Omental fat pad (tissue), 4 donors: ENCODE measurements around the gene MAG. TPM values are rescaled to one million over a fixed set of nuclear protein-coding genes. Genes with fewer than 3 reads are reported as not detected.

ENCODE experiments used
- ATAC-seq: fragments of 150-250 bp; one replicate; pipeline ENCODE4 v1.9.1; 2016; ENCODE audit warnings: mild to moderate bottlenecking, moderate library complexity; ENCODE audit not compliant: low FRiP score
- DNase-seq: peaks from one replicate; pipeline ENCODE4 v3.0.0-alpha.2; 2019; ENCODE audit warnings: low spot score
- total RNA-seq, 4 donors: library from RNA; depleted of rRNA; stranded (reverse); fragments of >200 nt; gene quantifications; one replicate each; pipeline ENCODE4 v1.1.0, GENCODE V29; 2016
- TF ChIP-seq, protein P1 (sequence below), 3 donors: fragments of 450-650 bp; IDR thresholded peaks; one replicate each; pipeline ENCODE4 v1.5.1; 2016 to 2017; ENCODE audit warnings: antibody characterized with exemption in 3 of 3, mild to moderate bottlenecking in 3 of 3, moderate library complexity in 2 of 3

MAG gene
- total RNA-seq, 4 donors from 2014 or later, result not detected

GRCh38 chr19:35321291-35321690, 29.3 kb downstream of the MAG start:
- TF ChIP-seq, protein P1, sequence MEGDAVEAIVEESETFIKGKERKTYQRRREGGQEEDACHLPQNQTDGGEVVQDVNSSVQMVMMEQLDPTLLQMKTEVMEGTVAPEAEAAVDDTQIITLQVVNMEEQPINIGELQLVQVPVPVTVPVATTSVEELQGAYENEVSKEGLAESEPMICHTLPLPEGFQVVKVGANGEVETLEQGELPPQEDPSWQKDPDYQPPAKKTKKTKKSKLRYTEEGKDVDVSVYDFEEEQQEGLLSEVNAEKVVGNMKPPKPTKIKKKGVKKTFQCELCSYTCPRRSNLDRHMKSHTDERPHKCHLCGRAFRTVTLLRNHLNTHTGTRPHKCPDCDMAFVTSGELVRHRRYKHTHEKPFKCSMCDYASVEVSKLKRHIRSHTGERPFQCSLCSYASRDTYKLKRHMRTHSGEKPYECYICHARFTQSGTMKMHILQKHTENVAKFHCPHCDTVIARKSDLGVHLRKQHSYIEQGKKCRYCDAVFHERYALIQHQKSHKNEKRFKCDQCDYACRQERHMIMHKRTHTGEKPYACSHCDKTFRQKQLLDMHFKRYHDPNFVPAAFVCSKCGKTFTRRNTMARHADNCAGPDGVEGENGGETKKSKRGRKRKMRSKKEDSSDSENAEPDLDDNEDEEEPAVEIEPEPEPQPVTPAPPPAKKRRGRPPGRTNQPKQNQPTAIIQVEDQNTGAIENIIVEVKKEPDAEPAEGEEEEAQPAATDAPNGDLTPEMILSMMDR (IDR thresholded peaks at IDR 0.05), result no peak
- no peak for ATAC-seq
- DNase-seq, result no peak

GRCh38 chr19:35322014-35322413, 30.1 kb downstream of the MAG start:
- ATAC-seq (no peak), DNase-seq (no peak)

DNA sequence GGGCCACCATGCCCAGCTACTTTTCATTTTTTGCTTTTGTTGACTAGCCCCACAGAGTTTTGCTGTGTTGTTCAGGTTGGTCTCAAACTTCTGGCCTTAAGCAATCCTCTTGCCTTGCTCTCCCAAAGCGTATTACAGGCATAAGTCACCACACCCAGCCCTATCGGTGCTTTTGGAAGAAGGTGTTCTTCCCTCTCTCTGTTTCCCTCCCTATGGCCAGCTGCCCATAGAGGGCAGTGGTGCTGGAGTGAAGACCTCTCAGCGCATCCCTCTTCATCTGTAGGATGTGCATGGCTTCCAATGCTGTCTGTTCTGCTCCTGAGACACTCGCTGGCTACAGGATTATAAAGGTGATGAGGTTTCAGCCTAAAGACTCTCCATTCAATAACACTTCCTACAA, 35.7 kb downstream of the MAG start:
- DNase-seq, result no peak
- ATAC-seq, result no peak
- TF ChIP-seq, protein P1 (IDR thresholded peaks at IDR 0.05), result no peak

More at GRCh38 chr19:35322014-35322413, 30.1 kb downstream of the MAG start:
- TF ChIP-seq, protein P1 (IDR thresholded peaks at IDR 0.05), result no peak

GRCh38 chr19:35328851-35329285, 36.9 kb downstream of the MAG start, which contains the start of gene CD22:
Gene CD22, plus strand, starts transcription at chr19:35329187. Its CDS starts 2,854 bp downstream, at chr19:35332041.
- DNase-seq (no peak), ATAC-seq (no peak)
- TF ChIP-seq, protein P1 (IDR thresholded peaks at IDR 0.05), result no peak

GRCh38 chr19:35329323-35329722, 37.4 kb downstream of the MAG start:
- TF ChIP-seq, protein P1 (IDR thresholded peaks at IDR 0.05), result no peak
- no peak for DNase-seq
- ATAC-seq, result no peak

DNA sequence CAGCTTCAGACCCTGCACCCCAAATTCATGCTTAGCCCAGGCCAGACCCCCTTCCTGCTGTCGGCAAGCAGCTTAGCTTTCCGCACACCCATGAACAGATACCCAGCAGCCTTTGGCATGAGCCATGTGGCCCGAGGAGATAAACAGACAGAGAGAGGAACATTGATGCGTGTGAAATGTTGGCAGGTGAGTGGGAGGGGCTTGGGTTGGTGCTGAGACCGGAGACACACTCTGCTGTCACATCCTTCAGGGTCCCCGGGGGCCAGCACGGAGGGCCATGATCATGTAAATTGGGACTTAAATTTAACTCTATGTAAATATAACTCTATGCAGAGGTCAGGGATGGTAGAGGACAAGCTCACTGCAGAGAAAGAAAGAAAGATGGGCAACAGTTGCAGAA, 38.5 kb downstream of the MAG start:
- DNase-seq (no peak), ATAC-seq (no peak)
- TF ChIP-seq, protein P1 (IDR thresholded peaks at IDR 0.05), result no peak

DNA sequence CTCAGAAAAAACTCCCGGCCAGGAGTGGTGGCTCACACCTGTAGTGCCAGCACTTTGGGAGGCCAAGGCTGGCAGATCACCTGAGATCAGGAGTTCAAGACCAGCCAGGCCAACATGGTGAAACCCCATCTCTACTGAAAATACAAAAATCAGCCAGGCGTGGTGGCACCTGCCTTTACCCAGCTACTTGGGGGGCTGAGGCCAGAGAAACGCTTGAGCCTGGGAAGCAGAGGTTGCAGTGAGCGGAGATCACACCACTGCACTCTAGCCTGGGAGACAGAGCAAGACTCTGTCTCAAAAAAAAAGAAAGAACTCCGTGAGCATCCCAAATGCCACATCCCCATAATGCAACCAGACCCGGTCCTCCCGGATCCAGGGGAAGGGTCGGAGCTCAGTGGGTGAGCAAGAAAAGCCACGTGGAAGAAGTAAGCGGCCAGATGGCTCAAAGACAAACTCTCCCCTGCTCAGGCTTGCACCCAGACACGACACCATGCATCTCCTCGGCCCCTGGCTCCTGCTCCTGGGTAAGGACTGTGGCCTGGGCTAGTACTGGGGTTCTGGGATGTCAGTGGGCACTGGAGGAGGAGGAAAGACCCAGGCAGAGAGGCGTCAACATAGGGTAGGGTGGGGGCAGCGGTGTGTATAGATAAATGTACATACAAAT, 39.7 kb downstream of the MAG start:
- TF ChIP-seq, protein P1 (IDR thresholded peaks at IDR 0.05), result no peak
- no peak for ATAC-seq
- DNase-seq, result no peak
